Type B pancreatic cell (in vitro differentiated cells): ENCODE data around the gene FLAD1. TPM values are rescaled to one million over a fixed set of nuclear protein-coding genes. Genes with fewer than 3 reads are reported as not detected.

ENCODE experiments used
- DNase-seq: peaks from one replicate; pipeline ENCODE4 v3.0.0; 2021; ENCODE audit warnings: mixed read lengths; ENCODE audit not compliant: unreplicated experiment; ENCODE audit errors: extremely low spot score
- H3K27ac Mint-ChIP-seq: 2 replicates; pipeline ENCODE4 v1.8.0; 2021; ENCODE audit warnings: mild to moderate bottlenecking, mixed read lengths
- H3K27me3 Mint-ChIP-seq: 2 replicates; pipeline ENCODE4 v1.8.0; 2021; ENCODE audit warnings: mixed read lengths
- H3K36me3 Mint-ChIP-seq: 2 replicates; pipeline ENCODE4 v1.8.0; 2021; ENCODE audit warnings: mixed read lengths
- H3K4me1 Mint-ChIP-seq: one replicate; pipeline ENCODE4 v1.8.0; 2021; ENCODE audit warnings: mixed read lengths; ENCODE audit not compliant: unreplicated experiment
- H3K4me3 Mint-ChIP-seq: 2 replicates; pipeline ENCODE4 v1.8.0; 2021; ENCODE audit warnings: mild to moderate bottlenecking, mixed read lengths
- H3K9me3 Mint-ChIP-seq: 2 replicates; pipeline ENCODE4 v1.8.0; 2021; ENCODE audit warnings: mixed read lengths
- total RNA-seq: library from RNA; stranded (reverse); gene quantifications from 2 replicates; pipeline ENCODE4 v1.2.1, GENCODE V29; 2021; ENCODE audit warnings: low replicate concordance
- TF ChIP-seq, protein P1 (sequence below): fragments of 200-600 bp; sonication (generic); conservative IDR thresholded peaks from 2 replicates; pipeline ENCODE4 v1.5.0; 2021; ENCODE audit warnings: antibody characterized with exemption, mild to moderate bottlenecking

Gene FLAD1
- total RNA-seq, 1 donor from 2014 or later = 59.0 TPM

DNA sequence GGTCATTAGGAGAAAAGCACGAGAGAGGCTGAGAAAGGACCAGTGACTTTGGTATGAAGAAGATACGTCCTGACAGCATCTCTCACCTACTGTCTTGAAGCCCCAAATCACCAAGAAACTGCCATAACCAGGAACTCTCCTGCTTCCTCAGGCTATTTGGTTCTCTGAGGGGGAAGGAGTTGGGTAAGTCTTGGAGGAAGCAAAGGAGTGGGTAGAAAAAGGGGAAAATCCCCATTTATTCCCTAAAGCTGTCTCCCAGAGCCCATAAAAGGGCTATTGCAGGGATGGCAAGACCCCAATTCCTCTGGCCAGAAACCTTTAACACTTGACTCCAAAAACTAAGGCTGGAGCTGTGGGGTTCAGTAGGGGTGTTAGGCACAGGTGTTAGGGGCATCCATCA is 25.1 kb upstream of the FLAD1 start:
- H3K36me3 Mint-ChIP-seq = peaks cover 7% of the 10 kb centered on the region
- H3K4me1 Mint-ChIP-seq = peaks cover 59% of the 10 kb centered on the region
- DNase-seq = no peak
- peak overlapping the region; percentile 99 for H3K4me3 Mint-ChIP-seq
- no peaks in the 10 kb centered on the region for H3K27me3 Mint-ChIP-seq
- H3K9me3 Mint-ChIP-seq = no peaks in the 10 kb centered on the region
- peak overlapping the region; percentile 97 for H3K27ac Mint-ChIP-seq
- TF ChIP-seq, protein P1, sequence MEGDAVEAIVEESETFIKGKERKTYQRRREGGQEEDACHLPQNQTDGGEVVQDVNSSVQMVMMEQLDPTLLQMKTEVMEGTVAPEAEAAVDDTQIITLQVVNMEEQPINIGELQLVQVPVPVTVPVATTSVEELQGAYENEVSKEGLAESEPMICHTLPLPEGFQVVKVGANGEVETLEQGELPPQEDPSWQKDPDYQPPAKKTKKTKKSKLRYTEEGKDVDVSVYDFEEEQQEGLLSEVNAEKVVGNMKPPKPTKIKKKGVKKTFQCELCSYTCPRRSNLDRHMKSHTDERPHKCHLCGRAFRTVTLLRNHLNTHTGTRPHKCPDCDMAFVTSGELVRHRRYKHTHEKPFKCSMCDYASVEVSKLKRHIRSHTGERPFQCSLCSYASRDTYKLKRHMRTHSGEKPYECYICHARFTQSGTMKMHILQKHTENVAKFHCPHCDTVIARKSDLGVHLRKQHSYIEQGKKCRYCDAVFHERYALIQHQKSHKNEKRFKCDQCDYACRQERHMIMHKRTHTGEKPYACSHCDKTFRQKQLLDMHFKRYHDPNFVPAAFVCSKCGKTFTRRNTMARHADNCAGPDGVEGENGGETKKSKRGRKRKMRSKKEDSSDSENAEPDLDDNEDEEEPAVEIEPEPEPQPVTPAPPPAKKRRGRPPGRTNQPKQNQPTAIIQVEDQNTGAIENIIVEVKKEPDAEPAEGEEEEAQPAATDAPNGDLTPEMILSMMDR = no peak

DNA sequence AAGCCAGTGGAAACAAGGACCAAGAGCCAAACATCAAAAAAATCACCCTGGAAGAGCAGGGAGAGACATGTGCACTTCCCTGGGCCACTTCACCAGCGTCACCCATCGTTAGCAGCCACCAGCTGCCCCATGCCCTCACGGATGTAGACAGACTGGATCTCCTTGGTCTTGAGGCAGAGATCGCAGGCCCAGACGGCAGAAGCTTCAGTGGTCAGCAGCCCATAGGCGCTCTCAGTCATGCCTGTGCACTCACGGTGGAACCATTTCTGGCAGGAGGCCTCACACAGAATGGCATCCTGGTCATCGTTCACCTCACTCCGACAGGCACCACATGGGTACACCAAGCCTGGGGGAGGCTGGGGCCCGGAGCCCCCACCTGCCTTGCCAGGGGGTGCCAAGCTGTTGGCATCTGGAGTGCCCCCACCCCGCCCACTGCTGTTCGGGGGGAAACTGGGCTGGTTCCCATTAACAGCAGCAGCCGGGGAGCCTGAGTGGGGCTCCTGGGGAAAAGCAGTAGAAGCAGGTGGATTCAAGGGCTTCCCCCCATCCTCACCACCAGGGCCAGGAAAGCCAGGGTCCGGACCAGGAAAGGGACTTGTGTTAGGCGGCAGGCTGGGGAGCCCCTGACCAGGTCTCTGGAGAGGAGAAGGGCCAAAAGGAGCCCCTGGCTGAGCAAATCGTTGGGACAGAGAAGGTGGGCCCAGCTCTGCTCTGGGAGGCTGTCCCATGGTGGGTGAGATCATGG is 24.3 kb upstream of the FLAD1 start:
- TF ChIP-seq, protein P1 = no peak
- Mint-ChIP-seq H3K27ac (peak overlapping the region; percentile 97), H3K4me1 (peaks cover 58% of the 10 kb centered on the region), H3K9me3 (no peaks in the 10 kb centered on the region), H3K4me3 (peak overlapping the region; percentile 17), H3K27me3 (no peaks in the 10 kb centered on the region), H3K36me3 (peaks cover 10% of the 10 kb centered on the region)
- DNase-seq = no peak

DNA sequence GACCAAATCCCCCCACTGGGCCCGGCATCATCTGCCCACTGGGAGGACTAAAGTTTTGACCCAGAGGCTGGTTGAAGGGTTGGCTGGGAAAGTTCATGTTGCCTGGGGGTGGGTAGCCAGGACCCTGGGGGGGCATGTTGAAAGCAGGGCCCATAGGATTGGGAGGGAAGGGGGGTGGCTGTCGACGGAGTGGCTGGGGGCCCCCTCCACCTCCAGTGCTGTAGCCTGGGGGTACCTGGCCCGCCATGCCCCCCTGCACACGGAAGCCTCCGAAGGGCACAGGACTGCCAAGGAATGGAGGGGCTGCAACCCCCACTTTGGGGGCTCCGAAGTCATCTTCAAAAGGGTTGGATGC is 23.7 kb upstream of the FLAD1 start:
- TF ChIP-seq, protein P1 = no peak
- Mint-ChIP-seq H3K4me3 (peak overlapping the region; percentile 45), H3K27me3 (no peaks in the 10 kb centered on the region)

DNA sequence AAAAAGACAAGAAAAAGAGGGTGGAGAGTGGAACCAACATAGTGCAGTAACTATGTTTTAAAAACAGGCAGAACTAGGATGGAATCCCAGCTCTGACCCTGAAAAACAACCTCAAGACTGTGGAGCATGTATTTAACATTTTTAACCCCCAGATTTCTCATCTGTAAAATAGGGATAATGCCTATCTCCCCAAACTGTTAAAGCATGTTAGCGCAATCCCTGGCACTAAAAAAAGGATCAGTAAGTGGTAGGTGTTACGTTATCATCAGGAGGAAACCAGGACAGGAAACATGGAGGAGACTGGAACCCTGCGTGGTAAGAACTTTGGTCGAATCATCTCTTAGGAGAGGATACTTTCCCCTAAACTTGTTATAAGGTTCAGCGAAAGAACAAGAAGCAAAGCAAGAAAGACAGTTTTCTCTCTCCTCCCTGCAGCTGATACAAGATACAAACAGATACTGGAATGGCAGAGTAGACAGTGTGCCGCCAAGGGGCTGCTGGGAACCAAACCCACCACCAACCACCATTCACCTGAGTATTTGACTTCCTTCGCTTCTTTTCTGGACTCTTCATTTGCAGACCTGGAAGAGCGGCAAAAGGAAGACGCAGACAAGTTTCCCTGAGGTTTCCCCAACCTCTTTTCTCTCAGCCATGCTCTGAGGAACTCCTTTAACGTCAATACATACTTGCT is 22.6 kb upstream of the FLAD1 start:
- peak overlapping the region; percentile 97 for H3K4me3 Mint-ChIP-seq
- TF ChIP-seq, protein P1 = no peak
- H3K4me1 Mint-ChIP-seq = peaks cover 43% of the 10 kb centered on the region
- H3K27ac Mint-ChIP-seq = peak overlapping the region; percentile 94
- no peak for DNase-seq
- H3K9me3 Mint-ChIP-seq = no peaks in the 10 kb centered on the region
- H3K27me3 Mint-ChIP-seq = no peaks in the 10 kb centered on the region
- H3K36me3 Mint-ChIP-seq = peaks cover 16% of the 10 kb centered on the region

More for the DNA sequence above, 23.7 kb upstream of the FLAD1 start:
- DNase-seq = no peak
- no peaks in the 10 kb centered on the region for H3K9me3 Mint-ChIP-seq
- peaks cover 12% of the 10 kb centered on the region for H3K36me3 Mint-ChIP-seq
- H3K4me1 Mint-ChIP-seq = peaks cover 55% of the 10 kb centered on the region
- no peak overlapping the region for H3K27ac Mint-ChIP-seq

DNA sequence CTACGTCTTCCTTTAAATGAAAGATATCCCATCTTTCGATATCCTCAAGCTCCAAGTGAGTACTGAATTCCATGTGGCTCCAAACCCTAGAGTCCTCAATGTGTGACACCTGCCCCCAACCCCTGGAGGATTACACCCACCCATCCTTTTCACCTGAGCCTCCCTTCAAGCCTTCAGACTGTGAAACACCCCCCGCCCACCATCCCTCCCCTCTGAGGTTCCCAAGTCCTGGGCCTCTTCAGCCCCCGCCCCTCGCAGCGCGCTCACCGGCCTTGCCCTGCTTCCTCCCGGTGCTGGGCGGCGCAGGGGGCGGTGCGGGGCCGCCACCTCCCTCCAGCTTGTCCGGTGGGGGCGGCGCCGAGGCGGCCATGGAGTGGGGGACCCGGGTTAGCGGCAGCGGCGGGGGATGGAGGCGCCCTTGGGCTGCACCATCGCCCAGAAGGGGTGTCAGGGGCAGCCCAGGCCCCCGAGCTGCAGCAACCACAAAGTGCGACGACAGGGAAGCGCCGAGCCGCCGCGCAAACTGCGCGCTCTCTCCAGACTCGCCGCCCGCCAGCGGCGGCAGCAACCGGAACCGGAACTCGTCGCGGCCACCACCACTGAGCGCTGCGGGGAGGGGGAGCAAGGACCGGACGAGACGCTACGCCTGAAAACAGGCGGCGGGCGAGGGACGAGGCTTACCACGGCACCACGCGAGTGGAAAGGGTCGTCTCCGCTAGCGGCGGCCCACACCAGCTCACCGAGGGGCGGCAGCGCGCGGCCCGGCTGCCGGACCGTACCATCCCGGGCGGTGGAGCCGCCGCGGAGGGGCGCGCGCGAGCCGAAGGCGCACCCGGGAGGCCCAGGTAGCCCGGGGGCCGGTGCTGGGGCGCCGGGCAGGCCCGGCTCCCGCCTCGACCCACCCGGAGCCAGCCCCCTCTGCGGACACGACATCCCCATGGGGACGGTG is 21.7 kb upstream of the FLAD1 start, which contains the start of gene PYGO2:
Gene PYGO2, minus strand, starts transcription at position 576 of the 949 bp plus-strand sequence. Its CDS starts 206 bp downstream, at position 370.
- H3K27me3 Mint-ChIP-seq = no peaks in the 10 kb centered on the region
- peaks cover 16% of the 10 kb centered on the region for H3K36me3 Mint-ChIP-seq
- no peaks in the 10 kb centered on the region for H3K9me3 Mint-ChIP-seq
- H3K27ac Mint-ChIP-seq = peak within 1 kb of the TSS; percentile 94
- TF ChIP-seq, protein P1 = peak; percentile 68
- peaks cover 34% of the 10 kb centered on the region for H3K4me1 Mint-ChIP-seq
- H3K4me3 Mint-ChIP-seq = peak within 1 kb of the TSS; percentile 97
- DNase-seq = peak; percentile 85
